Natural killer cell (primary cell): Measurements from ENCODE around the gene SELP. TPM values are rescaled to one million over a fixed set of nuclear protein-coding genes. Genes with fewer than 3 reads are reported as not detected.

ENCODE experiments used
- ATAC-seq, 3 donors: fragments of 150-1000 bp in 2 of 3; fragments of 200-7000 bp in 1 of 3; cut with Tn5 transposase; 1 replicate in 1 of 3; 2 replicates in 2 of 3; pipeline ENCODE4 v1.10.0; 2021; ENCODE audit warnings: mild to moderate bottlenecking in 2 of 3, moderate library complexity in 2 of 3
- DNase-seq, 2 donors: peaks; one replicate each; pipeline versions ENCODE4 v3.0.0 to v3.0.0-alpha.2; 2013 to 2021; ENCODE audit warnings: mixed read lengths in 1 of 2
- H3K27ac ChIP-seq: one replicate; pipeline ENCODE4 v1.5.1; 2013; ENCODE audit warnings: mild to moderate bottlenecking, low read length
- H3K27me3 ChIP-seq: one replicate; pipeline ENCODE4 v1.6.1; 2013; ENCODE audit warnings: low read length; ENCODE audit not compliant: control insufficient read depth, insufficient read depth
- H3K36me3 ChIP-seq: one replicate; pipeline ENCODE4 v1.6.1; 2013; ENCODE audit warnings: low read length; ENCODE audit not compliant: control insufficient read depth, insufficient read depth
- H3K4me1 ChIP-seq: one replicate; pipeline ENCODE4 v1.6.1; 2013; ENCODE audit warnings: low read length; ENCODE audit not compliant: control insufficient read depth, insufficient read depth
- H3K4me3 ChIP-seq: one replicate; pipeline ENCODE4 v1.5.1; 2013; ENCODE audit warnings: low read length
- H3K9me3 ChIP-seq: one replicate; pipeline ENCODE4 v1.6.1; 2013; ENCODE audit warnings: low read length; ENCODE audit not compliant: control insufficient read depth, insufficient read depth
- H3K27ac Mint-ChIP-seq, 2 donors: one replicate each; pipeline ENCODE4 v1.8.0; 2022; ENCODE audit warnings: mild to moderate bottlenecking in 2 of 2, mixed read lengths in 2 of 2, moderate library complexity in 1 of 2
- H3K27me3 Mint-ChIP-seq, 2 donors: one replicate each; pipeline ENCODE4 v1.8.0; 2022; ENCODE audit warnings: low read depth in 2 of 2, mixed read lengths in 2 of 2
- H3K36me3 Mint-ChIP-seq: one replicate; pipeline ENCODE4 v1.8.0; 2022; ENCODE audit warnings: mixed read lengths
- H3K4me1 Mint-ChIP-seq, 2 donors: one replicate each; pipeline ENCODE4 v1.8.0; 2022; ENCODE audit warnings: mixed read lengths in 2 of 2
- H3K4me3 Mint-ChIP-seq: one replicate; pipeline ENCODE4 v1.8.0; 2022; ENCODE audit warnings: mild to moderate bottlenecking, moderate library complexity, mixed read lengths
- H3K9me3 Mint-ChIP-seq, 2 donors: one replicate each; pipeline ENCODE4 v1.8.0; 2022; ENCODE audit warnings: mixed read lengths in 2 of 2
- CTCF ChIP-seq: fragments of 200-600 bp; IDR thresholded peaks from one replicate; pipeline ENCODE4 v1.8.0; 2022; ENCODE audit warnings: antibody characterized with exemption
- WGBS: methylation state at CpG from one replicate; pipeline ENCODE4 v1.1.7; 2013; ENCODE audit warnings: missing lambda C conversion rate; ENCODE audit not compliant: insufficient coverage; 5-methylcytosine and 5-hydroxymethylcytosine counted together
- intact Hi-C: fragments of 100-400 bp; cut with micrococcal nuclease; formaldehyde crosslinking; loops from one replicate; pipeline ENCODE4 v1.14.2; 2022
- total RNA-seq, 4 donors: library from RNA; stranded (reverse); fragments of 120-200 nt in 1 of 4; gene quantifications; one replicate each; pipeline versions ENCODE4 v1.2.3 to v1.2.4, GENCODE V29; 2013 to 2022

SELP gene
- total RNA-seq, 3 donors from 2014 or later (not counting 1 experiment from before 2014, with no cell fraction given), result 1.5 to 5.4 (median 2.5) TPM

GRCh38 chr1:169550294-169550693 is 79.6 kb downstream of the SELP start:
- Histone ChIP-seq H3K27me3 (peaks cover 2% of the 10 kb centered on the region), H3K9me3 (no peaks in the 10 kb centered on the region), H3K27ac (no peak overlapping the region), H3K36me3 (no peaks in the 10 kb centered on the region), H3K4me3 (no peak overlapping the region), H3K4me1 (no peaks in the 10 kb centered on the region)
- Mint-ChIP-seq H3K36me3 (no peaks in the 10 kb centered on the region), H3K4me3 (no peak overlapping the region), H3K27me3 (peaks cover 3 to 21% of the 10 kb centered on the region in 2 donors), H3K27ac (no peak overlapping the region), H3K9me3 (no peaks in the 10 kb centered on the region), H3K4me1 (peaks cover 0 to 5% of the 10 kb centered on the region in 2 donors)
- ATAC-seq, result peak; percentile 44 to 78 (median 77)
- 64% methylated on average over 2 of the region's 4 CpGs for whole genome bisulfite sequencing
- intact Hi-C loops, result loop anchor here (1.0 kb wide), 2 partner anchors 162 to 259 kb away; no protein-coding TSS in a partner anchor
- peak in 1 of 2 donors; percentile 68 for DNase-seq
- peak; percentile 59 for TF ChIP-seq CTCF

DNA sequence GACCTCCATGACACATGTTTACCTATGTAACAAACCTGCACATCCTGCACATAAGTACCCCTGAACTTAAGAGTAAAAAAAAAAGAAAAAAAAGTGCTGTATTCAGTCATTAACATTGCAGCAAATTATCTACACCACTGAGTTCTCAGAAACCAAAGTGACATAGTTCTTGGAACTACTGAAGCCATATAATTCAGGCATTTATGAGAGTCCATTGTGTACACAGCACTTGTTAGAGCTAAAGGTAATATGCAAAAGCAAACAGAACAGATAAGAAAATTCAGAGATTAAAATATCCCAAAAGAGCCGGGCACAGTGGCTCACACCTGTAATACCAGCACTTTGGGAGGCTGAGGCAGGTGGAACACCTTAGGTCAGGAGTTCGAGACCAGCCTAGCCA is 81.6 kb downstream of the SELP start:
- H3K4me1 Mint-ChIP-seq, result peaks cover 0 to 5% of the 10 kb centered on the region in 2 donors
- H3K9me3 Mint-ChIP-seq, result no peaks in the 10 kb centered on the region
- no peak overlapping the region for H3K27ac Mint-ChIP-seq
- Histone ChIP-seq H3K36me3 (no peaks in the 10 kb centered on the region), H3K4me1 (no peaks in the 10 kb centered on the region), H3K27ac (no peak overlapping the region), H3K27me3 (no peaks in the 10 kb centered on the region), H3K4me3 (no peak overlapping the region), H3K9me3 (no peaks in the 10 kb centered on the region)
- intact Hi-C loops, result loop anchor here (5.0 kb wide), 1 partner anchor 81 kb away; no protein-coding TSS in a partner anchor
- no peaks in the 10 kb centered on the region for H3K36me3 Mint-ChIP-seq
- H3K4me3 Mint-ChIP-seq, result no peak overlapping the region
- H3K27me3 Mint-ChIP-seq, result peaks cover 3 to 9% of the 10 kb centered on the region in 2 donors
- ATAC-seq (no peak), DNase-seq (no peak)
- WGBS, result 70% methylated on average over 2 of the region's 2 CpGs
- TF ChIP-seq CTCF, result no peak

GRCh38 chr1:169546087-169546995 is 83.6 kb downstream of the SELP start:
- ATAC-seq (peak; percentile 77 to 91 (median 91)), DNase-seq (peak in 1 of 2 donors; percentile 87)
- H3K27ac Mint-ChIP-seq, result no peak overlapping the region
- Histone ChIP-seq H3K27ac (no peak overlapping the region), H3K36me3 (no peaks in the 10 kb centered on the region), H3K27me3 (peaks cover 3% of the 10 kb centered on the region), H3K4me3 (no peak overlapping the region), H3K4me1 (no peaks in the 10 kb centered on the region), H3K9me3 (no peaks in the 10 kb centered on the region)
- no peaks in the 10 kb centered on the region for H3K36me3 Mint-ChIP-seq
- H3K27me3 Mint-ChIP-seq, result peaks cover 13 to 22% of the 10 kb centered on the region in 2 donors
- H3K4me3 Mint-ChIP-seq, result no peak overlapping the region
- no peaks in the 10 kb centered on the region for H3K9me3 Mint-ChIP-seq
- intact Hi-C loops, result loop anchor here (1.0 to 5.0 kb wide), 4 partner anchors 60 to 1204 kb away; no protein-coding TSS in a partner anchor
- TF ChIP-seq CTCF, result peak; percentile 73
- peaks cover 0 to 5% of the 10 kb centered on the region in 2 donors for H3K4me1 Mint-ChIP-seq
- 54% methylated on average over 13 of the region's 15 CpGs for WGBS
